Measurements from ENCODE around the gene USH2A.

USH2A gene

DNA sequence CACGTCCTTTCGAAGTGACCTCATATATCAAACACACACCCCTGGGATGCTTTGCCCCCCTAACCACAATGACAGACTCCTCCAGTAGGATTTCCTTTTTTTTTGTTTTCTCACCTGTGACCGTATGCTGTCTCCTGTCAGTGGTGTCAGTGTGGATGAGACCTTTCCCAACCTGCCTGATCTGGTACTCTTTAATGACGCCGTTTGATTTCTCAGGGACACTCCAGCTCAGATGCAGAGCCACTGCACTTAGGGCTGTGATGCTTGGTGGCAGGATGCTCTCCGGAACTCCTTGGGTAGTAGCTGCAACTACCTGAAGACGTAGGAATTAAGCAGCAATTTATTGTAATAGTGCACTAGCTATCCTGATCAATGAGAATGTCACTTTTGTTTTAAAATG, 643.5 kb downstream of the USH2A start:
- DNase-seq (ENCODE audit: low spot score) = no peak

DNA sequence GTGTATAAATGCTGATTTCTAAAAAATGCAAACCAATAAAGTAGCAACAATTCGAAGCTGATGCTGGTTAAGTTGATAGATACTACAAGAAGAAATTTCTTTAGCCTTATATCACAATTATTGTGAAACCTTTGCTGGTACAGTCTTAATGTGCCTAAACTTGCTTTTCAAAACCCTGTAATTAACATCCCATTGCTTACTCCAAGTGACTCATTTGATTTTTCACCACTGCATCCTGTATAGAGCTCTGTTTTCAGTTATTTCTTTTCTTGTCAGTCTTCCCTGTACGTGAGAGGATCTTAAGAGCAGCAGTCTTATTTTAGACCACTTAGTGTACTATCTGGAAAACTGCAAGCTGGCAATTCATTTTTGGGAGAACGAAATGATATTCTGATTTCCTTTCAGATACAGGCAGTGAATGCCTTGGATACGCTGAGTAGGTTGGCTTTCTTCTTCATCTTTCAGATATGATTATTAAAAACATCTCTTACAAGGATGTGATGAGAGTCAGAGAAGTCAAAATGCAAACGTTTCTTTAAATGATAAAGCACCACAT, 645.8 kb downstream of the USH2A start:
- DNase-seq (ENCODE audit: low spot score) = no peak

- no peak for DNase-seq (ENCODE audit: low spot score)
Observed at GRCh38 chr1:215776336-215776735, 646.9 kb downstream of the USH2A start.

GRCh38 chr1:215772151-215772550, 651.1 kb downstream of the USH2A start:
- DNase-seq (ENCODE audit: low spot score) = no peak

- DNase-seq (ENCODE audit: low spot score) = no peak
Observed at GRCh38 chr1:215768303-215768702, 654.9 kb downstream of the USH2A start.

- no peak for DNase-seq (ENCODE audit: low spot score)
Observed at GRCh38 chr1:215767761-215768160, 655.5 kb downstream of the USH2A start.

DNA sequence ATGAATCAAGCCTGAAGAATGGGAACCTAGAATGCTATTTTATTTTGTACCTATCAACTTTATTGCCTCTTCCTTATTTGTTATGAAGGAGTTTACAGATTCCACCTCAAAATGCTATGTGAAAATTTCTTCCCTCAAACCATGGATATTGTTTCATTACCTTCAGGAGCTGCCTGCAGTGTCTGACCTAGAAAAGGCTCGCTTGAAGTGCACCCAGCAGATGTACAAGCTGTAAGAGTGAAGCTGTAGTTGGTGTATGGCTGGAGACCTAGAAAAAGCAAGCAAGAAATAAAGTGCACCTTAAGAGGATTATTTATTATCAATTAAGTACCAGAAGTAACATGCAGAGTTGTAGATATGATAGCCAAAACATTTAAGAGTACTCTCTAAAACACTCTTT, 656.7 kb downstream of the USH2A start:
- DNase-seq (ENCODE audit: low spot score) = no peak

DNA sequence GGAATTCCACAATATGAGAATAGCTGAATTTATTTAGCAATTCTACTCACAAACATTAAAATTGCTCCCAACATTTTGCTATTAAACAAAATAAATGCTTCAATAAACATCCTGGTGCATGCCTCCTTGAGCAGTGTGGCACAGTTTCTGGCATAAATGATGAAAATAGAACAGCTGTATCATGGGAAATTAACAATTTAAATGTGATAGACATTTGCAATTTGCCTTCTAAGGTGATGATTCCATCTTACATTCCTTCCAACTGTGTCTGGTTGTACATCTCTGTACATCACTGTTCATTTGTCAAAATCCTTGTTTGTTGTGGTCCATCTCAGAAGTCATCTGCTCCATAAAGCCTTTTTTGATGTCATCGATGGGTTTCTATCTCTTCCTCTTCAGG, 657.4 kb downstream of the USH2A start:
- DNase-seq (ENCODE audit: low spot score) = no peak

- no peak for DNase-seq (ENCODE audit: low spot score)
Observed at GRCh38 chr1:215761446-215761845, 661.8 kb downstream of the USH2A start.

- DNase-seq (ENCODE audit: low spot score) = no peak
Observed at GRCh38 chr1:215754112-215754511, 669.1 kb downstream of the USH2A start.

GRCh38 chr1:215749414-215749813, 673.8 kb downstream of the USH2A start:
- DNase-seq (ENCODE audit: low spot score) = no peak

DNA sequence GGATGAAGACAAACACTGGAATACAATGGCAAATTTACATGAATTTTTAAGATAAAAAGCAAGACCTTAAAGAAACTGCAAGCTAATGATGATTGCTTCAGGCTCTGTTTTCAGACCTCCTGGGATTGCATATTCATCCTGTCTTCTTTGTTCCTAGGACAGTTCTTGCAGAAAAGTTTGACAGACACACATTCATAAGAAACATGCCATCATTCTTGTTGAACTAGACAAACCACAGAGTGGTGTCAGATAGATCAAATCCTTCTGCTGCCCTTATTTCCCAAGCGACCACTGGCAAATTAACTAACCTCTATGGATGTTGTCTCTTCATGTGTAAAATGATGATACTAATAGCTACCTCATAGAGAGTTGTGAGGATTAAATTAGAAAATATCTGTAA, 674.8 kb downstream of the USH2A start:
- DNase-seq (ENCODE audit: low spot score) = no peak

GRCh38 chr1:215744419-215744818, 678.8 kb downstream of the USH2A start:
- no peak for DNase-seq (ENCODE audit: low spot score)

GRCh38 chr1:215739025-215739424, 684.2 kb downstream of the USH2A start:
- DNase-seq (ENCODE audit: low spot score) = no peak

DNA sequence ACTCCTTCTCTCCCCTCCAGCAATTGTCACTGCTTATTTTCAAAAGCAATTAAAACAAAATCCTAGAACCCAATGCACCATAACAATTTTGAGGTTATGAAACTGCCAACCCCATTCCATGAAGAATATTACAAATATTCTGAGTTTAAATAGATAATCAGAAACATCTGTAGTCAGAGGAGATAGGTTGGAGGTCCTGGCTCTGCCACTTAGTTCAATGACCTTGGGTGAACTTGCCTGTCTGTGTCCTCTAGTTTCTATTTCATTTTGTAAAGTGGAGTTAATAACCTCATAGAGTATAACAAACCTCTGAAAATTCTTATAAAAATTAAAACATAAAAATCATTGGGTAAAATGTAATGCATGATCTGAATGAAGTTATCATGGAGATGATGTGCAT, 691.5 kb downstream of the USH2A start:
- no peak for DNase-seq (ENCODE audit: low spot score)

GRCh38 chr1:215730600-215730999, 692.6 kb downstream of the USH2A start:
- DNase-seq (ENCODE audit: low spot score) = no peak

DNA sequence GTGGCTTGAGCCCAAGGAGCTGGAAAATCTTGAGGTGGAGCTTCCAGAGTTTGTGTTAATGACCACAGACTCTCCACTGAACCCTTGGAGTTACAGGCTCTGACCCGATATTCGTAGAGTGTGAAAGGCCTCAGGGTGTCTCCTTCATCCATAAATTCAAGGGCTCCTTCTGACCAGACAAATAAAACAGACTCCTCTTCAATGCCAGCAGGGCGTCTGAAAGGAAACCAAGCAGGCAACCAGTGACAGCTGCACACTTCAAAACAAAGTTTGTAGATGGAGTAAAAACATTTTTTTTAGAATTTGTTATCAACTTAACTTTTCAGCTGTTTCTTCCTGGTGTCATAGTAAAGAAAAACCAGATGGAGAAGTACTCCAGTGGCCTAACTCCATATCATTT, 695.1 kb downstream of the USH2A start:
- no peak for DNase-seq (ENCODE audit: low spot score)

DNA sequence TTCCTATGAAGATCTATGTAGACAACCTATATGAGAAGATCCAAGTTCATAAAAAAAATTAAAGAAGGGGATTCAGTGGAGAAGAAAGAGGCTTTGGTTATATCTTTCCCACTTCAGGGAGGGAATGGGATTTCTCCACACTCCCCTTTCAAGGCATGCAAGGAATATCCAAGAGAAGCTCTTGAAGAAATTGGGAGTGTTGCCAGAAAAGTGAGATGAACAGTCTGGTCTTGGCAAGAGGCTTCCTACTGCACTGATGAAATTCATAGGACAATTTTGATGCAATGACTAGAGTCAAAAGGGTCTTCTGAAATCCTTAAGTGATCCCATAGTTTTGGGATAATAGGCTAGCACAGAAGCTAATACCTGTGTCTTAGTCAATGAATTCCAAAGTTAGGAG, 703.1 kb downstream of the USH2A start:
- DNase-seq (ENCODE audit: low spot score) = no peak

DNA sequence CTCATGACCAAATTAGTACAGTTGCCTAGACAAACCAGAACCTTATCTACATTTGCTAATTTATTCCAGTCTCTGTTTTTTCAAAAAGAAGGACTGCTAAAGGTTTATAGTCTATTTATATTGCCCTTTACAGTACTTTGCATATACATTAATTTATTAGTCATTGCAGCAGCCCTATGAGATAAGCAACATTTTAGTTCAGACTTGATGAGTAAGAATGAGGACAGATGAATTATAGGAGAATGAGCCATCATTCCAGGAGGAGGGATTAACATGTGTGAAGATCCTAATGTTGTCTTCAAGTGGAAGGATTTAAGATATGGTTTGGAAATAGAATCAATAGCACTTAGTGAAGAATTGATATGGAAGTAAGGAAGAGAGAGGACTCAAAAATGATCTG, 703.7 kb downstream of the USH2A start:
- no peak for DNase-seq (ENCODE audit: low spot score)

GRCh38 chr1:215718575-215719287, 704.5 kb downstream of the USH2A start:
- no peak for DNase-seq (ENCODE audit: low spot score)

DNA sequence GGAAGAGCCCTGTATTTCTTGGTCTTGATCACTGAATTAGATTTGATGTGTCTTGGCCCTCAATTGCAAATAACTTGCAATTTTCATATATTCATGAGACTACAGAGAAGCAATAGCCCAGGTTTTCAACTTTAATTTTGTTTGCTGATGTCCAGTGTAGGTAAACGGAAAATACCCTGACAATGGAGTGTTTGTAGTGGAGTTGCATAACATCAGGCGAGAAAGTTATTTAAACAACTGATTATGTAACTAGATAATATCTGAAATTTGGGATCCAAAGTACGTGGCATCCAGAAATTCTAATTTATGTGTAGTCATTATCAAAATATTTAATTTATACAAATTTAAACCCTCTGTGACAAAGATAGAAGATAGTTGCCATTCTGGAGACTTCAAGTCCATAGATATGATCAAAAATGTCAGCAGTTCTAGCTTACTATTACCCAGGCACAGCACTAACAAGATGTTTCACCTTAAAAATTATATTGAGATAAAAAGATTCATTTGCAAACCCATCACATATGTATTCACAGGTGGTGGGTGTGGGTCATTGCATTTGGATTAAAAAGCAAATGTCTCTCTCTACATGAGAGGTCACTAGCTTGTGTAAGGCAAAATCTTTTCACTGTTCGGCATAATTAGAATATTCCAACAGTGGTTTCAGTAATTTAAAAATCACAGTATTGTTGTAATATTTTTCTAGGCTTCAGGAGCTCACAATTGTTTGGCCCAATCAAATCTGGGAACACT, 705.4 kb downstream of the USH2A start:
- no peak for DNase-seq (ENCODE audit: low spot score)

- no peak for DNase-seq (ENCODE audit: low spot score)
Observed at GRCh38 chr1:215710899-215711225, 712.4 kb downstream of the USH2A start.

- DNase-seq (ENCODE audit: low spot score) = peak; percentile 43
Observed at GRCh38 chr1:215710036-215710898, 713.0 kb downstream of the USH2A start.
